ENCODE results near the gene OSBPL7.

GRCh38 chr17:47838636-47839035, 17.0 kb upstream of the OSBPL7 start:
- TF ChIP-seq EGR1 (IDR thresholded peaks at IDR 0.05; ENCODE audit: low read depth in 2 of 2) (no peak), RAD21 (IDR thresholded peaks at IDR 0.05) (no peak), FOXA1 (IDR thresholded peaks at IDR 0.05) (no peak), CTCF (IDR thresholded peaks at IDR 0.05; ENCODE audit: low read depth, low read length, missing input control) (no peak), HNF4A (conservative IDR thresholded peaks at IDR 0.05) (no peak), REST (IDR thresholded peaks at IDR 0.05) (no peak), NR2F2 (IDR thresholded peaks at IDR 0.05) (no peak), YY1 (IDR thresholded peaks at IDR 0.05) (no peak), MAX (IDR thresholded peaks at IDR 0.05) (no peak), RXRA (IDR thresholded peaks at IDR 0.05) (no peak), TAF1 (conservative IDR thresholded peaks at IDR 0.05) (no peak), ATF3 (IDR thresholded peaks at IDR 0.05) (no peak), SP1 (IDR thresholded peaks at IDR 0.05) (no peak), ZBTB33 (IDR thresholded peaks at IDR 0.05) (no peak)

Measured in liver (tissue), 3 donors.